Activated CD8-positive, alpha-beta T cell treated with anti-CD3 and anti-CD28 coated beads for 36 hours (primary cell): ENCODE results near the gene HOXB1. TPM values are rescaled to one million over a fixed set of nuclear protein-coding genes. Genes with fewer than 3 reads are reported as not detected.
A peak's percentile ranks its signal among the peaks of the same experiment; 100 is the strongest.

Experiments used
- ATAC-seq: fragments of 200-7000 bp; cut with Tn5 transposase; one replicate; pipeline ENCODE4 v1.10.0; 2021; ENCODE audit warnings: mild to moderate bottlenecking, moderate library complexity
- CTCF ChIA-PET: fragments of 350-600 bp; sonication (Branson Sonifier 250); formaldehyde crosslinking; loops from one replicate; lab custom pipeline; 2021; ENCODE audit warnings: antibody characterized with exemption; lab: Charles Lee
- POLR2A ChIA-PET: fragments of 350-600 bp; sonication (Branson Sonifier 250); formaldehyde crosslinking; loops from one replicate; lab custom pipeline; 2021; ENCODE audit warnings: antibody characterized with exemption; lab: Charles Lee
- DNase-seq: peaks from one replicate; pipeline ENCODE4 v3.0.0-alpha.2; 2020
- H3K27ac Mint-ChIP-seq: one replicate; pipeline ENCODE4 v1.8.0; 2021; ENCODE audit warnings: mild to moderate bottlenecking, mixed read lengths
- H3K27me3 Mint-ChIP-seq: one replicate; pipeline ENCODE4 v1.8.0; 2021; ENCODE audit warnings: mixed read lengths
- H3K36me3 Mint-ChIP-seq: one replicate; pipeline ENCODE4 v1.8.0; 2021; ENCODE audit warnings: low read depth, mixed read lengths
- H3K4me1 Mint-ChIP-seq: one replicate; pipeline ENCODE4 v1.8.0; 2021; ENCODE audit warnings: low read depth, mixed read lengths
- H3K4me3 Mint-ChIP-seq: one replicate; pipeline ENCODE4 v1.8.0; 2021; ENCODE audit warnings: mild to moderate bottlenecking, moderate library complexity, mixed read lengths
- H3K9me3 Mint-ChIP-seq: one replicate; pipeline ENCODE4 v1.8.0; 2021; ENCODE audit warnings: mixed read lengths
- intact Hi-C: fragments of 100-400 bp; cut with micrococcal nuclease; formaldehyde crosslinking; loops from one replicate; pipeline ENCODE4 v1.10.0; 2022
- total RNA-seq, 2 experiments: library from RNA; stranded (reverse); gene quantifications; one replicate each; pipeline ENCODE4 v1.2.3, GENCODE V29; 2021
- TF ChIP-seq, protein P1 (sequence below): fragments of 200-600 bp; IDR thresholded peaks from one replicate; pipeline ENCODE4 v1.8.0; 2022; ENCODE audit warnings: antibody characterized with exemption, mild to moderate bottlenecking

Gene HOXB1
- total RNA-seq, 2 experiments from 2014 or later = not detected

DNA sequence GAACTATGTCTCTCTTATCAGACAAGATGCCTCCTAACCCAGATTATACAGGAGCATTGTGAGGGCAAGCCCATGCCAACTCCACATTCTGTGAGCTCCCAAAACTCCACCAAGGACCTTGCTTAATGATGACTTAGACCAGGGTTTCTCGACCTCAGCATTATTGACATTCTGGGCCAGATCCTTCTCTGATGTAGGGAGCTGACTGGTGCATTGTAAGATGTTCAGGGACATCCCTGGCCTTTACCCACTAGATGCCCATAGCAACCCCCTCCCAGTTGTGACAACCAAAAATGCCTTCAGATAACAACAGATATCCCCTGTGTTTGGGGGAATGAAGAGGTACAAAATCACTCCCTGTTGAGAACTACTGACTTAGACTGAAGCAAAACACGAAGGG lies 43.6 kb downstream of the HOXB1 start:
- Mint-ChIP-seq H3K27me3 (peaks cover 21% of the 10 kb centered on the region), H3K4me1 (peaks cover 33% of the 10 kb centered on the region), H3K9me3 (no peaks in the 10 kb centered on the region), H3K36me3 (no peaks in the 10 kb centered on the region), H3K4me3 (no peak overlapping the region), H3K27ac (no peak overlapping the region)
- intact Hi-C loops = no loop called here
- ChIA-PET CTCF (interaction anchor here (1.0 to 1.7 kb wide), 2 partner anchors 30 to 130 kb away, joined by 3 to 5 read pairs; no protein-coding TSS in a partner anchor), POLR2A (no interaction called here)
- DNase-seq = no peak
- ATAC-seq = no peak
- TF ChIP-seq, protein P1, sequence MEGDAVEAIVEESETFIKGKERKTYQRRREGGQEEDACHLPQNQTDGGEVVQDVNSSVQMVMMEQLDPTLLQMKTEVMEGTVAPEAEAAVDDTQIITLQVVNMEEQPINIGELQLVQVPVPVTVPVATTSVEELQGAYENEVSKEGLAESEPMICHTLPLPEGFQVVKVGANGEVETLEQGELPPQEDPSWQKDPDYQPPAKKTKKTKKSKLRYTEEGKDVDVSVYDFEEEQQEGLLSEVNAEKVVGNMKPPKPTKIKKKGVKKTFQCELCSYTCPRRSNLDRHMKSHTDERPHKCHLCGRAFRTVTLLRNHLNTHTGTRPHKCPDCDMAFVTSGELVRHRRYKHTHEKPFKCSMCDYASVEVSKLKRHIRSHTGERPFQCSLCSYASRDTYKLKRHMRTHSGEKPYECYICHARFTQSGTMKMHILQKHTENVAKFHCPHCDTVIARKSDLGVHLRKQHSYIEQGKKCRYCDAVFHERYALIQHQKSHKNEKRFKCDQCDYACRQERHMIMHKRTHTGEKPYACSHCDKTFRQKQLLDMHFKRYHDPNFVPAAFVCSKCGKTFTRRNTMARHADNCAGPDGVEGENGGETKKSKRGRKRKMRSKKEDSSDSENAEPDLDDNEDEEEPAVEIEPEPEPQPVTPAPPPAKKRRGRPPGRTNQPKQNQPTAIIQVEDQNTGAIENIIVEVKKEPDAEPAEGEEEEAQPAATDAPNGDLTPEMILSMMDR = no peak

DNA sequence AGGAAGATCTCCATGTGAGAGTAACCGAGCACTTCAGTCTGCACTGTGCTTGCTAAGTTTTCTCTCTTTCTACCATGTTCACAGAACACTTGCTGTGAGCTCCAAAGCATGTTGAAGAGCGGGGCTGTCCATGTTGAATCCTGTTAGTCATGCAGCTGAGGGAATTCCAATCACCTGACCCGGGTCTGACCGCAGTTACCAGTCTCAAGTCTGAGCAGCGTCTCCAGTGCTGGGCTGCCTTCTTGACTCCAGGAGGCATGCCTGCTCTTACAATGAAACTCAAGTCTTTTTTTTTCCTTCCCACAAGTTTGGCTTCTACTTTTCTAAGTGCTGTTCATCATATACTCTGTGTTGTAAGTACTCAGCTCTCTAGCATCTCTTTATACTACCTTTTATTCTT lies 44.3 kb downstream of the HOXB1 start:
- CTCF ChIA-PET = interaction anchor here (1.0 to 1.7 kb wide), 2 partner anchors 29 to 131 kb away, joined by 3 to 5 read pairs; no protein-coding TSS in a partner anchor
- H3K4me1 Mint-ChIP-seq = peaks cover 29% of the 10 kb centered on the region

DNA sequence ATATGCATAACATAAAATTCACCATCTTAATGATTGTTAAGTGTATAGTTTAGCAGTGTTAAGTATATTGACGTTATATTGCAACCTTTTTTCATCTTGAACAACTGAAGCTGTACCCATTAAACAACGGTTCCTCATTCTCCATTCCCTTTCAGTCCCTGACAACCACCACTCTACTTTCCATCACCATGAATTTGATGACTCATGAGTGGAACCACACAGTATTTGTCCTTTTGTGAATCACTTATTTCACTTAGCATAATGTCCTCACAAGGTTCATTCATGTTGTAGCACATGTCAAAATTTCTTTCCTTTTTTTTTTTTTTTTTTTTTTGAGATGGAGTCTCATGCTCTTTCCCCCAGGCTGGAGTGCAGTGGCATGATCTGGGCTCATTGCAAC lies 46.0 kb downstream of the HOXB1 start:
- H3K9me3 Mint-ChIP-seq = no peaks in the 10 kb centered on the region
- peaks cover 12% of the 10 kb centered on the region for H3K27me3 Mint-ChIP-seq
- H3K27ac Mint-ChIP-seq = no peak overlapping the region
- no peak for DNase-seq
- ChIA-PET CTCF (no interaction called here), POLR2A (interaction anchor here (0.6 to 0.7 kb wide), 2 partner anchors 10 to 16 kb away, joined by 3 read pairs; no protein-coding TSS in a partner anchor)
- H3K36me3 Mint-ChIP-seq = no peaks in the 10 kb centered on the region
- ATAC-seq = peak; percentile 76
- H3K4me3 Mint-ChIP-seq = no peak overlapping the region
- TF ChIP-seq, protein P1 = no peak
- intact Hi-C loops = no loop called here
- H3K4me1 Mint-ChIP-seq = peaks cover 20% of the 10 kb centered on the region

More for the DNA sequence above, 44.3 kb downstream of the HOXB1 start:
- no peak overlapping the region for H3K27ac Mint-ChIP-seq
- H3K4me3 Mint-ChIP-seq = no peak overlapping the region
- no peak for DNase-seq
- TF ChIP-seq, protein P1 = no peak
- POLR2A ChIA-PET = no interaction called here
- peaks cover 21% of the 10 kb centered on the region for H3K27me3 Mint-ChIP-seq
- H3K9me3 Mint-ChIP-seq = no peaks in the 10 kb centered on the region
- H3K36me3 Mint-ChIP-seq = no peaks in the 10 kb centered on the region
- intact Hi-C loops = no loop called here
- no peak for ATAC-seq

DNA sequence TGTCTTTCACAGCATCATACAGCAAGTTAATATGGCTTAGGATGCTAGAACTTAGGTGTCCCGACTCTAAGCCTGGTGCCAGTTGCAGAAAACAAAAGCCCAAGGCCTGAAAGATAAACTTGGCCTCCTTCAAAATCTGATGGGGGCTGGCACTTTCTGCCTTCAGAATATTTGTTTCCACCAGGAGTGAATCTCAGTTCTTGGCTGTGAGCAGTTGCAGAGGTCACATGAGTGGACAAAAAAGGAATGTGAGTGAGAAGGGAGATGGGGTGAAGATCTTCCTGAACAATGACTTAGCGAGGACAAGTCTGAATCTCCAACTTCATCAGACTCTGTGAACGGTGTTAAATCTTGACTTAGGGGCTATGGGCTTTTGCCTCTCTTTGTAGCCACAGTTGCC lies 46.6 kb downstream of the HOXB1 start:
- H3K4me3 Mint-ChIP-seq = no peak overlapping the region
- no peaks in the 10 kb centered on the region for H3K9me3 Mint-ChIP-seq
- H3K27ac Mint-ChIP-seq = no peak overlapping the region
- peaks cover 20% of the 10 kb centered on the region for H3K4me1 Mint-ChIP-seq
- intact Hi-C loops = no loop called here
- H3K36me3 Mint-ChIP-seq = no peaks in the 10 kb centered on the region
- ATAC-seq (no peak), DNase-seq (no peak)
- CTCF ChIA-PET = no interaction called here
- TF ChIP-seq, protein P1 = no peak
- H3K27me3 Mint-ChIP-seq = peaks cover 8% of the 10 kb centered on the region
- POLR2A ChIA-PET = interaction anchor here (0.6 kb wide), 1 partner anchor 9 kb away, joined by 3 read pairs; no protein-coding TSS in a partner anchor

DNA sequence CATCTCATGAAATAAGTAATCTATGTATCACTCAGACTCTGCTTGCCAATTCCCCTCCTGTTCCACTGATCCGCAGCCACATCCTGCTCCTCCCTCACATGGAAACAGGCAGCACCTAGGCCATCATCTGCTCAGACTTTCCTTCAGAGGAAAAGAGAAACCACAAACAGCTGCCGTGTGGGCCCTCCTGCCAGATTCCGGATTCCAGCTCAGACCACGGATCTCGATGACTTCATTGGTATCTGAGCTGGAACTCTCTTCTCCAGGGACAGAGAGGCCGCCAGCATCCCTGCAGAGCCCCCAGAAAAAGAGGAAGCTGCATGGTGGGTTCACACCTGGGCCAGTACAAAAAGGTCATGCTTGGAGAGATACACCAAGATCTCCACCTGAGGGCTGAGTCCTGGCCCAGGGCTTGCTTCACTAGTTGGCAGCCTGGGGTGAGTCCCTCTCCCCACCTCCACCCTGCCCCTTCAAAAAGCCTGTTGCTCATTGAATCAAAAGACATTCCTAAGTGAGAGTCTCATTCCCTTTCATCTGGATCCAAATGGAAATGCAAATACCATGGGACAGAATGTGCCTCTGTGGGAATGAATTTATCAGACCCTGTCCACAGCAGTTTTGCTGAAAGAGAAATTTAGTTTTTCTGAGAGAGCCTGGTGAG lies 47.2 kb downstream of the HOXB1 start:
- ChIA-PET CTCF (interaction anchor here (0.6 to 1.3 kb wide), 3 partner anchors 8 to 9 kb away, joined by 3 to 5 read pairs (median 3); no protein-coding TSS in a partner anchor), POLR2A (no interaction called here)
- H3K27me3 Mint-ChIP-seq = peaks cover 7% of the 10 kb centered on the region
- peaks cover 23% of the 10 kb centered on the region for H3K4me1 Mint-ChIP-seq
- H3K4me3 Mint-ChIP-seq = no peak overlapping the region
- intact Hi-C loops = no loop called here
- H3K9me3 Mint-ChIP-seq = no peaks in the 10 kb centered on the region
- TF ChIP-seq, protein P1 = no peak
- no peaks in the 10 kb centered on the region for H3K36me3 Mint-ChIP-seq
- ATAC-seq (peak; percentile 65), DNase-seq (peak; percentile 49)
- H3K27ac Mint-ChIP-seq = no peak overlapping the region
